Mesenchymal stem cell (in vitro differentiated cells and primary cell): Measurements from ENCODE around the gene CLEC4G.

Experiments
- DNase-seq: peaks from one replicate; pipeline ENCODE4 v3.0.0-alpha.2; 2013
- H2AFZ ChIP-seq: one replicate; pipeline ENCODE4 v1.6.1; 2013; ENCODE audit warnings: low read depth, mild to moderate bottlenecking, control low read depth, inconsistent platforms, low read length, moderate library complexity
- H2AK5ac ChIP-seq: 2 replicates; pipeline ENCODE4 v1.6.1; 2013; ENCODE audit warnings: low read length, moderate library complexity, mild to moderate bottlenecking, inconsistent platforms; ENCODE audit not compliant: severe bottlenecking
- H2BK120ac ChIP-seq: one replicate; pipeline ENCODE4 v1.6.1; 2013; ENCODE audit warnings: low read depth, mild to moderate bottlenecking, inconsistent platforms, low read length, moderate library complexity
- H2BK12ac ChIP-seq, 2 experiments: one replicate each; pipeline ENCODE4 v1.6.1; 2013; ENCODE audit warnings: inconsistent platforms in 2 of 2, low read length in 2 of 2, mild to moderate bottlenecking in 2 of 2, moderate library complexity in 2 of 2, control low read depth in 1 of 2
- H2BK15ac ChIP-seq: one replicate; pipeline ENCODE4 v1.6.1; 2013; ENCODE audit warnings: mild to moderate bottlenecking, low read depth, inconsistent platforms; ENCODE audit not compliant: poor library complexity, severe bottlenecking
- H2BK5ac ChIP-seq: 2 replicates; pipeline ENCODE4 v1.6.1; 2013; ENCODE audit warnings: low read depth, mild to moderate bottlenecking, low read length, control low read depth, inconsistent platforms; ENCODE audit not compliant: poor library complexity, severe bottlenecking
- H3K14ac ChIP-seq, 2 experiments: one replicate each; pipeline ENCODE4 v1.6.1; 2013; ENCODE audit warnings: inconsistent platforms in 2 of 2, low read length in 2 of 2, control low read depth in 1 of 2, mild to moderate bottlenecking in 1 of 2, moderate library complexity in 1 of 2
- H3K18ac ChIP-seq, 2 experiments: one replicate each; pipeline ENCODE4 v1.6.1; 2013; ENCODE audit warnings: inconsistent platforms in 2 of 2, low read length in 2 of 2, control low read depth in 1 of 2, low read depth in 1 of 2, mild to moderate bottlenecking in 1 of 2
- H3K23ac ChIP-seq, 2 experiments: one replicate each; pipeline ENCODE4 v1.6.1; 2013; ENCODE audit warnings: inconsistent platforms in 2 of 2, low read length in 2 of 2, mild to moderate bottlenecking in 2 of 2, moderate library complexity in 2 of 2, control low read depth in 1 of 2
- H3K27ac ChIP-seq: 2 replicates; pipeline ENCODE4 v1.5.1; 2013; ENCODE audit warnings: mild to moderate bottlenecking, moderate library complexity, low read length, control low read depth, inconsistent platforms; ENCODE audit not compliant: poor library complexity, severe bottlenecking
- H3K27me3 ChIP-seq, 2 experiments: 2 replicates each; pipeline versions ENCODE4 v1.6.1 to v1.7.0; 2013; ENCODE audit warnings: low read length in 2 of 2, mild to moderate bottlenecking in 2 of 2, moderate library complexity in 2 of 2, control low read depth in 1 of 2, inconsistent platforms in 1 of 2; ENCODE audit not compliant: control insufficient read depth in 1 of 2, insufficient read depth in 1 of 2
- H3K36me3 ChIP-seq, 2 experiments: 2 replicates each; pipeline versions ENCODE4 v1.6.1 to v1.7.0; 2013; ENCODE audit warnings: low read length in 2 of 2, control low read depth in 1 of 2, inconsistent platforms in 1 of 2, low read depth in 1 of 2, mild to moderate bottlenecking in 1 of 2; ENCODE audit not compliant: insufficient read depth in 2 of 2, control insufficient read depth in 1 of 2
- H3K4ac ChIP-seq, 2 experiments: one replicate each; pipeline ENCODE4 v1.6.1; 2013; ENCODE audit warnings: inconsistent platforms in 2 of 2, low read length in 2 of 2, mild to moderate bottlenecking in 2 of 2, moderate library complexity in 2 of 2, control low read depth in 1 of 2, low read depth in 1 of 2
- H3K4me1 ChIP-seq: 2 replicates; pipeline ENCODE4 v1.6.1; 2013; ENCODE audit warnings: low read depth, low read length, control low read depth; ENCODE audit not compliant: control insufficient read depth, insufficient read depth
- H3K4me2 ChIP-seq: 2 replicates; pipeline ENCODE4 v1.6.1; 2013; ENCODE audit warnings: low read length, mild to moderate bottlenecking, inconsistent platforms; ENCODE audit not compliant: poor library complexity, severe bottlenecking
- H3K4me3 ChIP-seq, 2 experiments: 2 replicates each; pipeline versions ENCODE4 v1.5.1 to v1.7.0; 2013; ENCODE audit warnings: low read length in 2 of 2, mild to moderate bottlenecking in 2 of 2, control low read depth in 1 of 2, low read depth in 1 of 2; ENCODE audit not compliant: insufficient read depth in 1 of 2
- H3K79me1 ChIP-seq: replicated peaks from 2 replicates; pipeline ENCODE4 v1.6.1; 2013; ENCODE audit warnings: mild to moderate bottlenecking, control low read depth, low read length, inconsistent platforms; ENCODE audit not compliant: poor library complexity, severe bottlenecking
- H3K9ac ChIP-seq: 2 replicates; pipeline ENCODE4 v1.7.0; 2013; ENCODE audit warnings: mild to moderate bottlenecking, low read length, moderate library complexity
- H3K9me3 ChIP-seq: 2 replicates; pipeline ENCODE4 v1.7.0; 2013; ENCODE audit warnings: mild to moderate bottlenecking, low read length; ENCODE audit not compliant: control insufficient read depth
- H4K8ac ChIP-seq: one replicate; pipeline ENCODE4 v1.6.1; 2013; ENCODE audit warnings: inconsistent platforms, mild to moderate bottlenecking, low read length, moderate library complexity
- H4K91ac ChIP-seq: one replicate; pipeline ENCODE4 v1.6.1; 2013; ENCODE audit warnings: mild to moderate bottlenecking, low read length, inconsistent platforms
- WGBS: methylation state at CpG from one replicate; pipeline ENCODE4 v1.1.7; 2013; ENCODE audit warnings: mixed read lengths; 5-methylcytosine and 5-hydroxymethylcytosine counted together

Gene CLEC4G

GRCh38 chr19:7775761-7776160, 43.9 kb upstream of the CLEC4G start:
- Histone ChIP-seq H2BK12ac (no peak overlapping the region), H2BK15ac (no peak overlapping the region), H3K18ac (no peak overlapping the region), H3K14ac (no peak overlapping the region), H3K27ac (no peak overlapping the region), H3K9me3 (no peaks in the 10 kb centered on the region), H3K9ac (no peak overlapping the region), H2BK5ac (no peak overlapping the region), H3K4me1 (no peaks in the 10 kb centered on the region), H3K79me1 (no peaks in the 10 kb centered on the region), H4K91ac (no peak overlapping the region), H3K23ac (no peak overlapping the region), H3K4ac (no peak overlapping the region), H2AK5ac (no peak overlapping the region), H3K36me3 (no peaks in the 10 kb centered on the region), H3K27me3 (peaks cover 15 to 57% of the 10 kb centered on the region in 2 experiments), H3K4me3 (no peak overlapping the region), H2AFZ (no peak overlapping the region), H3K4me2 (no peak overlapping the region), H2BK120ac (no peak overlapping the region), H4K8ac (no peak overlapping the region)
- 87% methylated on average over 9 of the region's 9 CpGs for WGBS
- no peak for DNase-seq

GRCh38 chr19:7773841-7774240, 41.9 kb upstream of the CLEC4G start:
- Histone ChIP-seq H2AFZ (no peak overlapping the region), H3K23ac (no peak overlapping the region), H3K9me3 (no peaks in the 10 kb centered on the region), H3K9ac (no peak overlapping the region), H3K36me3 (no peaks in the 10 kb centered on the region), H3K14ac (no peak overlapping the region), H3K4me1 (no peaks in the 10 kb centered on the region), H3K4me3 (no peak overlapping the region), H3K27me3 (peaks cover 14 to 50% of the 10 kb centered on the region in 2 experiments), H4K91ac (no peak overlapping the region), H3K4ac (no peak overlapping the region), H3K4me2 (no peak overlapping the region), H2BK5ac (no peak overlapping the region), H3K79me1 (no peaks in the 10 kb centered on the region), H3K27ac (no peak overlapping the region), H2BK15ac (no peak overlapping the region), H2AK5ac (no peak overlapping the region), H2BK120ac (no peak overlapping the region), H3K18ac (no peak overlapping the region), H2BK12ac (no peak overlapping the region), H4K8ac (no peak overlapping the region)
- no peak for DNase-seq
- 84% methylated on average over 9 of the region's 9 CpGs for WGBS

DNA sequence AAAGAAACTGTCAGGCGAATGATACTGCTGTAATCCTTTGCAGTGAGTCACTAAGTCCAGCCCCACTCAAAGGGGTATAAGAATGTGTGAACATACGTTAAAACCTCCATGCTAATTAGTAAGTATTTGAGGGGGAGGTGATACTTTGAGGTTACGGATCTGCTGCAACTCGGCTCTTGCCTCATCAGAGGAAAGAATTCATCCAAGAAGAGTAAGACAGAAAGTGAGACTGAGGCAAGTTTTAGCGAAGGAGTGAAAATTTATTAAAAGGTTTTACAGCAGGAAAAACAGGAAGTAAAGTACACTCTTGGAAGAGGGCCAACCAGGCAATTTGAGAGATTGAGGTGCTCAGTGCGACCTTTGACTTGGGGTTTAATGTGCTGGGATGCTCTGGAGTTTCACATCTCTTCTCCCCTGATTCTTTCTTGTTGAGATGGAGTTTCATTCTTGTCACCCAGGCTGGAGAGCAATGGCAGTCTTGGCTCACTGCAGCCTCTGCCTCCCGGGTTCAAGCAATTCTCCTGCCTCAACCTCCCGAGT, 40.9 kb upstream of the CLEC4G start:
- H3K27ac ChIP-seq = no peak overlapping the region
- no peak overlapping the region for H4K8ac ChIP-seq
- H2AK5ac ChIP-seq = no peak overlapping the region
- H3K36me3 ChIP-seq = no peaks in the 10 kb centered on the region
- no peaks in the 10 kb centered on the region for H3K79me1 ChIP-seq
- H3K9ac ChIP-seq = no peak overlapping the region
- no peak overlapping the region for H2BK12ac ChIP-seq
- H2BK15ac ChIP-seq = no peak overlapping the region
- no peak overlapping the region for H2AFZ ChIP-seq
- DNase-seq = peak; percentile 46
- no peak overlapping the region for H4K91ac ChIP-seq
- no peak overlapping the region for H3K23ac ChIP-seq
- H3K4ac ChIP-seq = no peak overlapping the region
- H3K18ac ChIP-seq = no peak overlapping the region
- no peaks in the 10 kb centered on the region for H3K4me1 ChIP-seq
- no peak overlapping the region for H3K14ac ChIP-seq
- no peak overlapping the region for H3K4me3 ChIP-seq
- no peak overlapping the region for H2BK120ac ChIP-seq
- peaks cover 12 to 52% of the 10 kb centered on the region in 2 experiments for H3K27me3 ChIP-seq
- no peak overlapping the region for H2BK5ac ChIP-seq
- no peak overlapping the region for H3K4me2 ChIP-seq
- WGBS = 54% methylated on average over 8 of the region's 8 CpGs
- H3K9me3 ChIP-seq = no peaks in the 10 kb centered on the region

DNA sequence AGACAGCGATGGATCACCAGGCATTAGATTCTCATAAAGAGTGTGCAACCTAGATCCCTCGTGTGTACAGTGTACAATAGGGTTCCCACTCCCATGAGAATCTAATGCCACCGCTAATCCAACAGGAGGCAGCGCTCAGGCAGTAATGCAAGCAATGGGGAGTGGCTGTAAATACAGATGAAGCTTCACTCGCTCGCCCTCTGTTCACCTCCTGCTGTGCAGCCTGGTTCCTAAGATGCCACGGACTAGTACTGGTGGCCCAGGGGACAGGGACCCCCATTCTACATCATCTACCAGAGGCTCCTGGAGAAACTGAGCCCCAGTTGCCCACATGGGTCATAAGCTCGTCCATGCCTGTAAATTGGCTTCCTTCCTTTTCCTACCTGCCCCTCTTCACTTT, 39.2 kb upstream of the CLEC4G start:
- Histone ChIP-seq H3K36me3 (no peaks in the 10 kb centered on the region), H3K27me3 (peaks cover 18 to 57% of the 10 kb centered on the region in 2 experiments), H2BK120ac (no peak overlapping the region), H4K8ac (no peak overlapping the region), H3K9ac (no peak overlapping the region), H3K14ac (no peak overlapping the region), H4K91ac (no peak overlapping the region), H2AFZ (no peak overlapping the region), H3K18ac (no peak overlapping the region), H3K79me1 (no peaks in the 10 kb centered on the region), H3K4me1 (no peaks in the 10 kb centered on the region), H2BK12ac (no peak overlapping the region), H3K4me2 (no peak overlapping the region), H3K27ac (no peak overlapping the region), H3K23ac (no peak overlapping the region), H2AK5ac (no peak overlapping the region), H2BK5ac (no peak overlapping the region), H3K4me3 (no peak overlapping the region), H2BK15ac (no peak overlapping the region), H3K9me3 (no peaks in the 10 kb centered on the region), H3K4ac (no peak overlapping the region)
- no peak for DNase-seq
- 63% methylated on average over 8 of the region's 8 CpGs for WGBS
